ENCODE data around the gene TPPP3.

TPPP3 gene

GRCh38 chr16:67396159-67397035 is 3.1 kb upstream of the TPPP3 start:
- in situ Hi-C loops (cut with MboI; ENCODE audit: low sequenced_read_pairs, unreplicated experiment), result no loop called here
- TF ChIP-seq, protein P1, sequence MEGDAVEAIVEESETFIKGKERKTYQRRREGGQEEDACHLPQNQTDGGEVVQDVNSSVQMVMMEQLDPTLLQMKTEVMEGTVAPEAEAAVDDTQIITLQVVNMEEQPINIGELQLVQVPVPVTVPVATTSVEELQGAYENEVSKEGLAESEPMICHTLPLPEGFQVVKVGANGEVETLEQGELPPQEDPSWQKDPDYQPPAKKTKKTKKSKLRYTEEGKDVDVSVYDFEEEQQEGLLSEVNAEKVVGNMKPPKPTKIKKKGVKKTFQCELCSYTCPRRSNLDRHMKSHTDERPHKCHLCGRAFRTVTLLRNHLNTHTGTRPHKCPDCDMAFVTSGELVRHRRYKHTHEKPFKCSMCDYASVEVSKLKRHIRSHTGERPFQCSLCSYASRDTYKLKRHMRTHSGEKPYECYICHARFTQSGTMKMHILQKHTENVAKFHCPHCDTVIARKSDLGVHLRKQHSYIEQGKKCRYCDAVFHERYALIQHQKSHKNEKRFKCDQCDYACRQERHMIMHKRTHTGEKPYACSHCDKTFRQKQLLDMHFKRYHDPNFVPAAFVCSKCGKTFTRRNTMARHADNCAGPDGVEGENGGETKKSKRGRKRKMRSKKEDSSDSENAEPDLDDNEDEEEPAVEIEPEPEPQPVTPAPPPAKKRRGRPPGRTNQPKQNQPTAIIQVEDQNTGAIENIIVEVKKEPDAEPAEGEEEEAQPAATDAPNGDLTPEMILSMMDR (IDR thresholded peaks at IDR 0.05; ENCODE audit: borderline replicate concordance, control extremely low read depth, extremely low read depth, insufficient read depth, missing control alignments), result no peak
- no peak for DNase-seq (ENCODE audit: low spot score)

DNA sequence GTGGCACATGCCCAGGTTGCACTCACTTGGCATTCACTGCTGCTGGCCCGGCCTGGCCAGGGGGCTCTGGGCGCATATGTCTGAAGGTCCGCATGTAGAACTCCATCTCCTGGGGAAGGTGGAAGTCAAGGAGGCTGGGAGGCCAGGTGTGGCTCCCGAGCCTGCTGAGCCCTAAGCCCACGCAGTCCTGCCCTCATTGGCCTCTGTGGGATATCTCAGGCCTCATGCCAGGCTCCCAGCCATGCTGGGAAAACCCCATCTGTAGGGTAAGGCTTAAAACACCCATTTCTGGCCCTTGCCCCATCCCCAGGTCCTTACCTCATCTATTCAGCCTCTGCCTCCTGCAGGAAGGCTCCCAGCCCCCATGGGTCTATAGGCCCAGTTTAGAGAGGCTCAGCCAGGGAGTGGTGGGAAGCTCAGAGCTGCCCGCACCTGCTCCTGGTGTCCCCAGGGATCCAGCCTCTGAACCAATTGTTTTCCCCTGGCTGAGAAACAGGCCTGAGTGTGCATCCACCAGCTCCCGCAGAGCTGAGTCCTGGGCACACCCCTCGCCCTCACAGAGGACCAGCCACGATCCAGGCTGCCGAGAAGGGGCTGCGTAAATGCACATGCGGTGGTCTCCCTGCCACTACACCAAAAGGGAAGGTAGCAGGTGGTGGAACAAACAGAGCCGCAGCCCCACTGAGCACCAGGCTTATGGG is 2.3 kb upstream of the TPPP3 start:
- in situ Hi-C loops (cut with MboI; ENCODE audit: low sequenced_read_pairs, unreplicated experiment), result no loop called here
- TF ChIP-seq, protein P1 (IDR thresholded peaks at IDR 0.05; ENCODE audit: borderline replicate concordance, control extremely low read depth, extremely low read depth, insufficient read depth, missing control alignments), result no peak
- peak; percentile 35 for DNase-seq (ENCODE audit: low spot score)

DNA sequence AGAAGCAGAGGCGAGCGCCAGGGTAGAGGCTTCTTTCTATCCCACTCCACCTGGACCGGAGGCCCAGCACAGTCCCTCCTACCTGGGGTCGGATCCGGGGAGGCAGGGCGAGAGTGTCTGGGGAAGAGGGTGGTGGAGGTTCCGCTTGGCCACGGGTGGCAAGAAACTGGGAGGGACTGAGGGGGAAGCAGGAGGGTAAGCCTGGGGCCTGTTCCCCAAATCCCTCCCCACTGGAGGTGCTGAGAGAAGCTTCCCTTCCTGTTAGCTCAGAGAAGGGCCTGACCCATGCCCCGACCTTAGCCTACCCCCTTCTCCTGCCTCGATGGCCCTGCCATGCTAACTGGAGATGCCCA is 1.8 kb upstream of the TPPP3 start:
- peak; percentile 42 for DNase-seq (ENCODE audit: low spot score)
- TF ChIP-seq, protein P1 (IDR thresholded peaks at IDR 0.05; ENCODE audit: borderline replicate concordance, control extremely low read depth, extremely low read depth, insufficient read depth, missing control alignments), result no peak
- in situ Hi-C loops (cut with MboI; ENCODE audit: low sequenced_read_pairs, unreplicated experiment), result no loop called here

- peak; percentile 37 for DNase-seq (ENCODE audit: low spot score)
- TF ChIP-seq, protein P1 (IDR thresholded peaks at IDR 0.05; ENCODE audit: borderline replicate concordance, control extremely low read depth, extremely low read depth, insufficient read depth, missing control alignments), result no peak
- in situ Hi-C loops (cut with MboI; ENCODE audit: low sequenced_read_pairs, unreplicated experiment), result no loop called here
These were observed 1.1 kb upstream of the TPPP3 start for GRCh38 chr16:67394155-67395104.

DNA sequence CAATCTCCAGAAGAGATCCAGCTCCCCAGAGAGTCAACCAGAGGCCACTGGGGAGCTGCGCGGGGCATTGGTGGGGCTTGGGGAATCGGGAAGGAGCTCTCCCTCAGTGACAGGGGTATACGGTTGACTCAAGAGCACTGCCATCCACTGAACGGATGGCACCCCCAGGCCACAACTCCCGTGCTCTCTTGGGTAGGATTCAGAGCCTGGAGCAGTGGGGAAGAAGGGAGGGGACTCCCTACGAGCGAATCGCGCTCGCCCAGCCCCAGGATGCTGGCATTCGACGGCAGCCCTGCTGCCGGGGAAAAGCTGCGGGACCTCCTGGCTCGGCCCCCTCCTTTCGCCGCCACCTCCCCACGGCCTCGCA is 473 bp upstream of the TPPP3 start:
- in situ Hi-C loops (cut with MboI; ENCODE audit: low sequenced_read_pairs, unreplicated experiment), result no loop called here
- TF ChIP-seq, protein P1 (IDR thresholded peaks at IDR 0.05; ENCODE audit: borderline replicate concordance, control extremely low read depth, extremely low read depth, insufficient read depth, missing control alignments), result no peak
- DNase-seq (ENCODE audit: low spot score), result no peak

Measured in GM13976 (cell line).